Transverse colon (tissue), 3 donors: ENCODE results near the gene ALDH3B2.
"Not testable (repeated sequence)": the region's sequence is repeated elsewhere in the genome, so short reads cannot be mapped to it uniquely, and the experiment has no call there.

Experiments used
- CTCF ChIP-seq, 5 experiments: fragments of 200-600 bp in 3 of 5; fragments of 450-650 bp in 2 of 5; sonication (generic) in 3 of 5; IDR thresholded peaks; 1 replicate in 2 of 5; 2 replicates in 3 of 5; pipeline ENCODE4 v1.5.1; 2016 to 2017; ENCODE audit warnings: antibody characterized with exemption in 5 of 5, inconsistent platforms in 3 of 5, mild to moderate bottlenecking in 2 of 5, moderate library complexity in 1 of 5
- EP300 ChIP-seq: sonication (generic); formaldehyde crosslinking; IDR thresholded peaks from one replicate; pipeline ENCODE4 v1.6.1; 2017; ENCODE audit warnings: antibody characterized with exemption, low read depth

GRCh38 chr11:67619683-67620618 is 54.5 kb downstream of the ALDH3B2 start:
- TF ChIP-seq CTCF (IDR thresholded peaks at IDR 0.05); EP300: not testable (repeated sequence)
